Tibial nerve (tissue), 4 donors: ENCODE results near the gene ARHGAP6. TPM values are rescaled to one million over a fixed set of nuclear protein-coding genes. Genes with fewer than 3 reads are reported as not detected.

Experiments used
- DNase-seq, 2 donors: peaks; one replicate each; pipeline ENCODE4 v3.0.0-alpha.2; 2019; ENCODE audit warnings: low spot score in 2 of 2
- H3K27ac ChIP-seq, 4 donors: fragments of 200-600 bp; sonication (generic) in 3 of 4; one replicate each; pipeline ENCODE4 v1.5.1; 2017 to 2019; ENCODE audit warnings: mild to moderate bottlenecking in 1 of 4
- H3K27me3 ChIP-seq, 2 donors: fragments of 200-600 bp; sonication (generic) in 1 of 2; one replicate each; pipeline versions ENCODE4 v1.5.1 to v1.6.0; 2017 to 2019
- H3K36me3 ChIP-seq, 3 donors: fragments of 200-600 bp; sonication (generic); one replicate each; pipeline ENCODE4 v1.5.1; 2018 to 2019
- H3K4me1 ChIP-seq, 4 donors: fragments of 200-600 bp; sonication (generic) in 3 of 4; one replicate each; pipeline ENCODE4 v1.5.1; 2017 to 2019
- H3K4me3 ChIP-seq, 4 donors: fragments of 200-600 bp; sonication (generic) in 3 of 4; one replicate each; pipeline ENCODE4 v1.5.1; 2017 to 2019; ENCODE audit warnings: mild to moderate bottlenecking in 1 of 4, moderate library complexity in 1 of 4
- H3K9me3 ChIP-seq, 4 donors: fragments of 200-600 bp; sonication (generic) in 3 of 4; one replicate each; pipeline ENCODE4 v1.5.1; 2017 to 2019
- CTCF ChIP-seq, 5 experiments: fragments of 200-600 bp in 3 of 5; fragments of 450-650 bp in 2 of 5; sonication (generic) in 3 of 5; IDR thresholded peaks; one replicate each; pipeline ENCODE4 v1.5.1; 2016 to 2019; ENCODE audit warnings: antibody characterized with exemption in 5 of 5, mild to moderate bottlenecking in 3 of 5, moderate library complexity in 2 of 5
- EP300 ChIP-seq, 2 donors: sonication (generic); formaldehyde crosslinking; IDR thresholded peaks; one replicate each; pipeline ENCODE4 v1.6.1; 2017; ENCODE audit warnings: antibody characterized with exemption in 2 of 2, mild to moderate bottlenecking in 1 of 2
- POLR2A ChIP-seq, 2 donors: fragments of 450-650 bp; IDR thresholded peaks; one replicate each; pipeline ENCODE4 v1.6.1; 2017; ENCODE audit warnings: antibody characterized with exemption in 2 of 2, mild to moderate bottlenecking in 2 of 2, moderate library complexity in 2 of 2
- WGBS, 2 donors: methylation state at CpG; one replicate each; pipeline ENCODE4 v1.1.5; 2018; 5-methylcytosine and 5-hydroxymethylcytosine counted together
- total RNA-seq, 4 donors: library from RNA; depleted of rRNA; stranded (reverse); fragments of >200 nt; gene quantifications; one replicate each; pipeline ENCODE4 v1.1.0, GENCODE V29; 2016

ARHGAP6 gene
- total RNA-seq, 4 donors from 2014 or later, result 16.0 to 51.9 (median 39.3) TPM

GRCh38 chrX:11119313-11119943, 546.3 kb downstream of the ARHGAP6 start:
- 74 to 77% methylated on average over 8 of the region's 8 CpGs for whole genome bisulfite sequencing, 2 donors
- no peaks in the 10 kb centered on the region for H3K9me3 ChIP-seq
- no peak for DNase-seq
- H3K4me1 ChIP-seq, result no peaks in the 10 kb centered on the region
- no peak for TF ChIP-seq POLR2A (IDR thresholded peaks at IDR 0.05)
- TF ChIP-seq CTCF (IDR thresholded peaks at IDR 0.05), result no peak
- TF ChIP-seq EP300 (IDR thresholded peaks at IDR 0.05), result no peak
- peaks cover 0 to 74% (median 0%) of the 10 kb centered on the region in 3 donors for H3K36me3 ChIP-seq
- H3K27me3 ChIP-seq, result no peaks in the 10 kb centered on the region
- no peak overlapping the region for H3K4me3 ChIP-seq
- no peak overlapping the region for H3K27ac ChIP-seq

DNA sequence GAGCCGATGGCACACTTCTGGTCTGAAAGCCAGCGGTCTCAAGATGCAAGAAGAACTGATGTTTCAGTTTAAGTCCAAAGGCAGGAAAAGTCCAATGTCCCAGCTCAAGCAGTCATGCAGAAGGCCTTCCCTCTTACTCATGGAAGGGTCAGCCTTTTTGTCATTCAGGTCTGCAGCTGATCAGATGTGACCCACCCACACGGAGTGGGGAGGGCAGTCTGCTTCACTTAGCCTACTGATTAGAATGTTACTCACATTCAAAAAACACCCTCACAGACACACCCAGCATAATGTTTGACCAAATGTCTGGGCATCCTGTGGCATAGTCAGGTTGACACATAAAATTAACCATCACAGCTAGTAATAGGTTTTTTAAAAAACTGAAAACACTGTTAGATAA, 548.0 kb downstream of the ARHGAP6 start:
- H3K4me3 ChIP-seq, result no peak overlapping the region
- H3K27ac ChIP-seq, result no peak overlapping the region
- H3K9me3 ChIP-seq, result no peaks in the 10 kb centered on the region
- no peak for TF ChIP-seq POLR2A (IDR thresholded peaks at IDR 0.05)
- DNase-seq, result no peak
- no peaks in the 10 kb centered on the region for H3K27me3 ChIP-seq
- H3K4me1 ChIP-seq, result peaks cover 0 to 13% (median 0%) of the 10 kb centered on the region in 4 donors
- peaks cover 0 to 70% (median 0%) of the 10 kb centered on the region in 3 donors for H3K36me3 ChIP-seq
- 74 to 93% methylated on average over 3 of the region's 3 CpGs for WGBS, 2 donors

DNA sequence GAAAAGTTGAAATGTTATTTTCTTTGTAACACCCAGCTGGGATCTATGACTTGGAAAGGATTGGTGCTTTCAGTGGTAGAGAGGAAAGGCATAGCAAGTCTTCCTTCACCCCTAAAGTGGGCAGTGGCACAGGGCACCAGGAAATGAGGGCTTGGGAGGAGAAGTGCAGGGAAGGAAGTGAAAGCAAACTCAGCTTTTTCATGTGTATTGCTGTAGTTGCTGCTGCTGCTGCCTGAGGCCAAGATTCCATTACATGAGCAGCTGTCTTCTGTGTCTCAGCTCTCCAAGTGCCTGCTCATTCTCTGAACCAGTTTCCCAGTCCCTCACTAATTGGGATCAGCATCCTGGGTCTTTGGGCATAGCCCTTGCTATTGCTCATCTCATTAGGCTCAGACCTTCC, 552.0 kb downstream of the ARHGAP6 start:
- Histone ChIP-seq H3K36me3 (peaks cover 0 to 37% (median 0%) of the 10 kb centered on the region in 3 donors), H3K27me3 (no peaks in the 10 kb centered on the region), H3K9me3 (no peaks in the 10 kb centered on the region), H3K27ac (peak overlapping the region in 1 of 4 donors; percentile 28), H3K4me3 (no peak overlapping the region), H3K4me1 (peaks cover 0 to 24% (median 0%) of the 10 kb centered on the region in 4 donors)
- no peak for TF ChIP-seq POLR2A (IDR thresholded peaks at IDR 0.05)
- no peak for TF ChIP-seq EP300 (IDR thresholded peaks at IDR 0.05)
- no peak for TF ChIP-seq CTCF (IDR thresholded peaks at IDR 0.05)
- no peak for DNase-seq

DNA sequence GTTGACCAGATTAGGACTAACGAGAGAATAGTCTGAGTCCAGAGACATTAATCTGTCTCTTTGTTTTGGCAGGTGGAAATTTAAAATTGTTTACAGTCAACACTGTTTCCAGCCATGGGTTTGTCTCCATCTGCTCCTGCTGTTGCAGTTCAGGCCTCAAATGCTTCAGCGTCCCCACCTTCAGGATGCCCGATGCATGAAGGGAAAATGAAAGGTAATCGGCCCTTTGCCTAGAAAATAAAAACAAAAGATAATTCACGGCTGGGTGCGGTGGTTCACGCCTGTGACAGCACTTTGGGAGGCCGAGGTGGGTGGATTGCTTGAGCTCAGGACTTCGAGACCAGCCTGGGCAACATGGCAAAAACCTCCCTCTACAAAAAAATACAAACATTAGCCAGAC, 553.8 kb downstream of the ARHGAP6 start:
- H3K36me3 ChIP-seq, result peaks cover 0 to 19% (median 0%) of the 10 kb centered on the region in 3 donors
- peak overlapping the region; percentile 60 to 80 (median 64) for H3K4me3 ChIP-seq
- no peaks in the 10 kb centered on the region for H3K27me3 ChIP-seq
- 47 to 64% methylated on average over 9 of the region's 9 CpGs for WGBS, 2 donors
- no peaks in the 10 kb centered on the region for H3K9me3 ChIP-seq
- peaks cover 0 to 24% (median 0%) of the 10 kb centered on the region in 4 donors for H3K4me1 ChIP-seq
- DNase-seq, result no peak
- peak overlapping the region; percentile 74 to 92 (median 88) for H3K27ac ChIP-seq
- TF ChIP-seq EP300 (IDR thresholded peaks at IDR 0.05) (no peak), POLR2A (IDR thresholded peaks at IDR 0.05) (no peak), CTCF (IDR thresholded peaks at IDR 0.05) (no peak)

- peaks cover 0 to 24% (median 0%) of the 10 kb centered on the region in 4 donors for H3K4me1 ChIP-seq
- WGBS, 2 donors, result 0 to 46% methylated on average over 21 to 58 of the region's 58 CpGs
- TF ChIP-seq POLR2A (IDR thresholded peaks at IDR 0.05) (peak in 1 of 2 donors; percentile 66), EP300 (IDR thresholded peaks at IDR 0.05) (peak; percentile 44 to 85), CTCF (IDR thresholded peaks at IDR 0.05) (peak in 1 of 5 experiments; percentile 3)
- H3K27me3 ChIP-seq, result no peaks in the 10 kb centered on the region
- H3K4me3 ChIP-seq, result peak within 1 kb of the TSS; percentile 60 to 80 (median 64)
- H3K9me3 ChIP-seq, result no peaks in the 10 kb centered on the region
- DNase-seq, result peak; percentile 62 to 67
- H3K36me3 ChIP-seq, result peaks cover 0 to 15% (median 0%) of the 10 kb centered on the region in 3 donors
- H3K27ac ChIP-seq, result peak within 1 kb of the TSS; percentile 74 to 92 (median 88)
Observed at GRCh38 chrX:11111037-11111851, 554.5 kb downstream of the ARHGAP6 start, which contains the start of gene HCCS. TSS of gene HCCS (plus strand) at chrX:11111332. CDS start at chrX:11112061, 729 bp downstream.
